IPS-20b (cell line): ENCODE data around the gene KIF5A.
A peak's percentile ranks its signal among the peaks of the same experiment; 100 is the strongest.

Experiments used
- H3K27ac ChIP-seq: one replicate; pipeline ENCODE4 v1.5.1; 2013; ENCODE audit warnings: low read length
- H3K27me3 ChIP-seq: 2 replicates; pipeline ENCODE4 v1.6.1; 2013; ENCODE audit warnings: mild to moderate bottlenecking, low read length, inconsistent platforms; ENCODE audit not compliant: insufficient read depth
- H3K36me3 ChIP-seq: 2 replicates; pipeline ENCODE4 v1.6.1; 2013; ENCODE audit warnings: low read depth, mild to moderate bottlenecking, inconsistent platforms, low read length, moderate library complexity; ENCODE audit not compliant: insufficient read depth
- H3K4me1 ChIP-seq: 2 replicates; pipeline ENCODE4 v1.6.1; 2013; ENCODE audit warnings: mild to moderate bottlenecking, control low read depth, inconsistent platforms, low read length, moderate library complexity; ENCODE audit not compliant: insufficient read depth
- H3K4me3 ChIP-seq: 2 replicates; pipeline ENCODE4 v1.5.1; 2013; ENCODE audit warnings: mild to moderate bottlenecking, low read length, inconsistent platforms
- H3K9ac ChIP-seq: 2 replicates; pipeline ENCODE4 v1.6.1; 2013; ENCODE audit warnings: low read depth, mild to moderate bottlenecking, inconsistent platforms, low read length, moderate library complexity
- H3K9me3 ChIP-seq: 2 replicates; pipeline ENCODE4 v1.6.1; 2013; ENCODE audit warnings: mild to moderate bottlenecking, low read depth, low read length, inconsistent platforms; ENCODE audit not compliant: insufficient read depth

The KIF5A gene

GRCh38 chr12:57541717-57542116, 8.1 kb upstream of the KIF5A start:
- H3K4me3 ChIP-seq, result no peak overlapping the region
- H3K4me1 ChIP-seq, result peaks cover 9% of the 10 kb centered on the region
- peaks cover 44% of the 10 kb centered on the region for H3K36me3 ChIP-seq
- no peaks in the 10 kb centered on the region for H3K9me3 ChIP-seq
- no peak overlapping the region for H3K27ac ChIP-seq
- H3K9ac ChIP-seq, result no peak overlapping the region; the same call in 1 of the 2 replicates
- no peaks in the 10 kb centered on the region for H3K27me3 ChIP-seq

- Histone ChIP-seq H3K36me3 (peaks cover 32% of the 10 kb centered on the region), H3K27me3 (peaks cover 14% of the 10 kb centered on the region), H3K4me3 (no peak overlapping the region), H3K4me1 (peaks cover 9% of the 10 kb centered on the region), H3K27ac (no peak overlapping the region), H3K9me3 (no peaks in the 10 kb centered on the region), H3K9ac (no peak overlapping the region)
Measured at GRCh38 chr12:57543581-57543980, 6.3 kb upstream of the KIF5A start.

- Histone ChIP-seq H3K4me3 (peak overlapping the region; percentile 97), H3K4me1 (peaks cover 14% of the 10 kb centered on the region), H3K27ac (peak overlapping the region; percentile 86), H3K27me3 (peaks cover 31% of the 10 kb centered on the region), H3K9ac (peak overlapping the region; percentile 95), H3K9me3 (no peaks in the 10 kb centered on the region), H3K36me3 (peaks cover 22% of the 10 kb centered on the region; the same call in 1 of the 2 replicates)
Measured at GRCh38 chr12:57545809-57546437, 3.9 kb upstream of the KIF5A start.

- Histone ChIP-seq H3K4me1 (peaks cover 18% of the 10 kb centered on the region), H3K4me3 (peak within 1 kb of the TSS; percentile 97), H3K36me3 (peaks cover 14% of the 10 kb centered on the region; the same call in 1 of the 2 replicates), H3K27ac (peak within 1 kb of the TSS; percentile 86), H3K9me3 (no peaks in the 10 kb centered on the region), H3K9ac (peak within 1 kb of the TSS; percentile 95), H3K27me3 (peaks cover 31% of the 10 kb centered on the region)
Measured at GRCh38 chr12:57546438-57547287, 3.2 kb upstream of the KIF5A start, which contains the start of gene DCTN2. Gene DCTN2 (minus strand): TSS chr12:57547192. CDS start chr12:57547063, 129 bp downstream.

- peak overlapping the region; percentile 95; the same call in 1 of the 2 replicates for H3K9ac ChIP-seq
- H3K36me3 ChIP-seq, result peaks cover 10% of the 10 kb centered on the region; the same call in 1 of the 2 replicates
- peaks cover 26% of the 10 kb centered on the region for H3K4me1 ChIP-seq
- H3K27me3 ChIP-seq, result peaks cover 31% of the 10 kb centered on the region
- no peak overlapping the region for H3K27ac ChIP-seq
- H3K4me3 ChIP-seq, result peak overlapping the region; percentile 97; the same call in 1 of the 2 replicates
- H3K9me3 ChIP-seq, result no peaks in the 10 kb centered on the region
Measured at GRCh38 chr12:57547288-57548012, 2.4 kb upstream of the KIF5A start.

GRCh38 chr12:57548013-57548315, 1.9 kb upstream of the KIF5A start:
- Histone ChIP-seq H3K4me1 (peaks cover 27% of the 10 kb centered on the region), H3K27me3 (peaks cover 31% of the 10 kb centered on the region), H3K9ac (no peak overlapping the region), H3K27ac (no peak overlapping the region), H3K4me3 (no peak overlapping the region), H3K9me3 (no peaks in the 10 kb centered on the region), H3K36me3 (peaks cover 10% of the 10 kb centered on the region; the same call in 1 of the 2 replicates)

- Histone ChIP-seq H3K36me3 (peaks cover 15% of the 10 kb centered on the region; the same call in 1 of the 2 replicates), H3K27ac (no peak overlapping the region), H3K9ac (no peak overlapping the region), H3K4me1 (peaks cover 27% of the 10 kb centered on the region), H3K9me3 (no peaks in the 10 kb centered on the region), H3K27me3 (peaks cover 31% of the 10 kb centered on the region), H3K4me3 (no peak overlapping the region)
Measured at GRCh38 chr12:57548488-57548887, 1.4 kb upstream of the KIF5A start.

GRCh38 chr12:57549203-57549908, 488 bp upstream of the KIF5A start:
- H3K9me3 ChIP-seq, result no peaks in the 10 kb centered on the region
- H3K4me1 ChIP-seq, result peaks cover 27% of the 10 kb centered on the region
- peak overlapping the region; percentile 67; the same call in 1 of the 2 replicates for H3K9ac ChIP-seq
- no peak overlapping the region for H3K27ac ChIP-seq
- H3K36me3 ChIP-seq, result peaks cover 15% of the 10 kb centered on the region; the same call in 1 of the 2 replicates
- H3K27me3 ChIP-seq, result peaks cover 31% of the 10 kb centered on the region
- peak overlapping the region; percentile 95 for H3K4me3 ChIP-seq

GRCh38 chr12:57550641-57551549, 1.1 kb downstream of the KIF5A start:
- Histone ChIP-seq H3K27ac (no peak overlapping the region), H3K9me3 (no peaks in the 10 kb centered on the region), H3K36me3 (peaks cover 5% of the 10 kb centered on the region; the same call in 1 of the 2 replicates), H3K9ac (peak overlapping the region; percentile 82; the same call in 1 of the 2 replicates), H3K4me1 (peaks cover 23% of the 10 kb centered on the region), H3K4me3 (peak overlapping the region; percentile 95), H3K27me3 (peaks cover 31% of the 10 kb centered on the region)

- Histone ChIP-seq H3K9me3 (no peaks in the 10 kb centered on the region), H3K4me3 (peak overlapping the region; percentile 20; the same call in 1 of the 2 replicates), H3K27ac (no peak overlapping the region), H3K4me1 (peaks cover 18% of the 10 kb centered on the region), H3K27me3 (peaks cover 31% of the 10 kb centered on the region), H3K36me3 (peaks cover 5% of the 10 kb centered on the region; the same call in 1 of the 2 replicates), H3K9ac (no peak overlapping the region; the same call in 1 of the 2 replicates)
Measured at GRCh38 chr12:57551637-57552305, 1.9 kb downstream of the KIF5A start.
